ENCODE measurements around the gene EFCAB6. TPM values are rescaled to one million over a fixed set of nuclear protein-coding genes. Genes with fewer than 3 reads are reported as not detected.

EFCAB6 gene
- total RNA-seq, 1 experiment from 2014 or later, result 0.52 TPM

DNA sequence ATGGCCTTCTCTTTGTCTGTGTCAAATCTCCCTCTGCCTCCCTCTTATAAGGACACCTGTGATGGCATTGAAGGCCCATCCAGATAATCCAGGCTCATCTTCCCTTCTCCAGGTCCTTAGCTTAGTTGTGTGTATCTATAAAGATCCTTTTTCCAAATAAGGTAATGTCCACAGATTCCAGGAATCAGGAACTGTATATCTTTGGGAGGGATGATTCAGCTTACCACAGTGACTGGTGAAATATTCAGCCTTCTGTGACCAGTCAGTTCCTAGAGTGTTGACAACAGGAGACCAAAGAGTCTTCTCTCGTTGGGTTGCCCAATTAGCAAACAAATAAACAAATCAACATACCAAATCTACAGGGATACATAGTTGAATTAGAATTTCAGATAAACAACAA lies 224.5 kb downstream of the EFCAB6 start:
- H3K36me3 ChIP-seq (ENCODE audit: control insufficient read depth in 1 of 2, insufficient read depth in 2 of 2, low read length in 2 of 2), result no peaks in the 10 kb centered on the region
- no peaks in the 10 kb centered on the region for H3K79me2 ChIP-seq (ENCODE audit: insufficient read depth, low read length)
- H3K4me1 ChIP-seq (ENCODE audit: control insufficient read depth in 1 of 2, insufficient read depth in 2 of 2, low read length in 2 of 2), result no peaks in the 10 kb centered on the region
- no peaks in the 10 kb centered on the region for H4K20me1 ChIP-seq (ENCODE audit: insufficient read depth)
- no peaks in the 10 kb centered on the region for H3K9me3 ChIP-seq (ENCODE audit: control insufficient read depth in 1 of 2, insufficient read depth in 1 of 2, low read depth in 1 of 2, low read length in 2 of 2)
- POLR2A ChIA-PET, result no interaction called here
- ATAC-seq (no peak), DNase-seq (ENCODE audit: low read depth, low spot score) (no peak)
- H3K4me2 ChIP-seq (ENCODE audit: low read length), result no peak overlapping the region
- H3K27me3 ChIP-seq (ENCODE audit: insufficient read depth, low read length), result peaks cover 52% of the 10 kb centered on the region
- no peaks in the 10 kb centered on the region for H3K9me2 ChIP-seq (ENCODE audit: insufficient read depth)
- RAD21 ChIA-PET (ENCODE audit: low non-redundant PET in 1 of 2, low total read pairs in 2 of 2, uncharacterized antibody in 2 of 2, unreplicated experiment in 2 of 2), result no interaction called here
- H3K27ac ChIP-seq (ENCODE audit: low read depth, low read length), result no peak overlapping the region
- H3K4me3 ChIP-seq (replicated peaks in 1 of 2; ENCODE audit: low read depth in 1 of 2, low read length in 2 of 2), result no peak overlapping the region
- no peak overlapping the region for H2AFZ ChIP-seq (ENCODE audit: low read depth, low read length, poor library complexity, severe bottlenecking)
- CTCF ChIA-PET, result no interaction called here
- intact Hi-C loops (cut with micrococcal nuclease), result no loop called here
- BruUV-seq (replicated peaks), result no TSS peak
- no peak overlapping the region for H3K9ac ChIP-seq (ENCODE audit: low read length)
- no peak for TF ChIP-seq CEBPB (IDR thresholded peaks at IDR 0.05; ENCODE audit: low read depth)
- TF ChIP-seq SRF (IDR thresholded peaks at IDR 0.05; ENCODE audit: low read depth), result 0 out of 2 replicates have a peak, but pooled peaks have one; percentile 14

GRCh38 chr22:43583501-43583900 lies 228.6 kb downstream of the EFCAB6 start:
- no TSS peak for BruUV-seq (replicated peaks)
- Histone ChIP-seq H3K9ac (ENCODE audit: low read length) (no peak overlapping the region), H3K4me2 (ENCODE audit: low read length) (no peak overlapping the region), H3K9me3 (ENCODE audit: control insufficient read depth in 1 of 2, insufficient read depth in 1 of 2, low read depth in 1 of 2, low read length in 2 of 2) (no peaks in the 10 kb centered on the region), H2AFZ (ENCODE audit: low read depth, low read length, poor library complexity, severe bottlenecking) (no peak overlapping the region), H3K36me3 (ENCODE audit: control insufficient read depth in 1 of 2, insufficient read depth in 2 of 2, low read length in 2 of 2) (no peaks in the 10 kb centered on the region), H3K27me3 (ENCODE audit: insufficient read depth, low read length) (peaks cover 65% of the 10 kb centered on the region), H3K4me1 (ENCODE audit: control insufficient read depth in 1 of 2, insufficient read depth in 2 of 2, low read length in 2 of 2) (no peaks in the 10 kb centered on the region), H3K4me3 (replicated peaks in 1 of 2; ENCODE audit: low read depth in 1 of 2, low read length in 2 of 2) (no peak overlapping the region), H3K9me2 (ENCODE audit: insufficient read depth) (no peaks in the 10 kb centered on the region), H3K79me2 (ENCODE audit: insufficient read depth, low read length) (no peaks in the 10 kb centered on the region), H3K27ac (ENCODE audit: low read depth, low read length) (no peak overlapping the region), H4K20me1 (ENCODE audit: insufficient read depth) (no peaks in the 10 kb centered on the region)
- DNase-seq (ENCODE audit: low read depth, low spot score), result no peak
- RAD21 ChIA-PET (ENCODE audit: low non-redundant PET in 1 of 2, low total read pairs in 2 of 2, uncharacterized antibody in 2 of 2, unreplicated experiment in 2 of 2), result no interaction called here
- POLR2A ChIA-PET, result no interaction called here
- CTCF ChIA-PET, result no interaction called here
- ATAC-seq, result no peak
- intact Hi-C loops (cut with micrococcal nuclease), result no loop called here
- TF ChIP-seq SIN3A (IDR thresholded peaks at IDR 0.05; ENCODE audit: low read depth) (no peak), ZFX (IDR thresholded peaks at IDR 0.05) (no peak), RAD21 (IDR thresholded peaks at IDR 0.05; ENCODE audit: low read depth) (no peak), POLR2AphosphoS5 (IDR thresholded peaks at IDR 0.05; ENCODE audit: low read depth, low read length) (no peak), POLR2A (IDR thresholded peaks at IDR 0.05; ENCODE audit: borderline replicate concordance, extremely low read depth, insufficient read depth, insufficient read length) (no peak), TCF7L2 (IDR thresholded peaks at IDR 0.05; ENCODE audit: borderline replicate concordance, extremely low read depth, insufficient read depth, insufficient read length) (no peak), SRF (IDR thresholded peaks at IDR 0.05; ENCODE audit: low read depth) (no peak), FOSL1 (IDR thresholded peaks at IDR 0.05; ENCODE audit: low read depth) (no peak), ELF1 (IDR thresholded peaks at IDR 0.05; ENCODE audit: borderline replicate concordance, low read depth) (no peak), EZH2 (IDR thresholded peaks at IDR 0.05) (no peak), ATF3 (IDR thresholded peaks at IDR 0.05) (no peak), REST (IDR thresholded peaks at IDR 0.05; ENCODE audit: low read depth) (no peak), EZH2phosphoT487 (IDR thresholded peaks at IDR 0.05; ENCODE audit: borderline replicate concordance) (no peak)
- TF ChIP-seq, protein P1, sequence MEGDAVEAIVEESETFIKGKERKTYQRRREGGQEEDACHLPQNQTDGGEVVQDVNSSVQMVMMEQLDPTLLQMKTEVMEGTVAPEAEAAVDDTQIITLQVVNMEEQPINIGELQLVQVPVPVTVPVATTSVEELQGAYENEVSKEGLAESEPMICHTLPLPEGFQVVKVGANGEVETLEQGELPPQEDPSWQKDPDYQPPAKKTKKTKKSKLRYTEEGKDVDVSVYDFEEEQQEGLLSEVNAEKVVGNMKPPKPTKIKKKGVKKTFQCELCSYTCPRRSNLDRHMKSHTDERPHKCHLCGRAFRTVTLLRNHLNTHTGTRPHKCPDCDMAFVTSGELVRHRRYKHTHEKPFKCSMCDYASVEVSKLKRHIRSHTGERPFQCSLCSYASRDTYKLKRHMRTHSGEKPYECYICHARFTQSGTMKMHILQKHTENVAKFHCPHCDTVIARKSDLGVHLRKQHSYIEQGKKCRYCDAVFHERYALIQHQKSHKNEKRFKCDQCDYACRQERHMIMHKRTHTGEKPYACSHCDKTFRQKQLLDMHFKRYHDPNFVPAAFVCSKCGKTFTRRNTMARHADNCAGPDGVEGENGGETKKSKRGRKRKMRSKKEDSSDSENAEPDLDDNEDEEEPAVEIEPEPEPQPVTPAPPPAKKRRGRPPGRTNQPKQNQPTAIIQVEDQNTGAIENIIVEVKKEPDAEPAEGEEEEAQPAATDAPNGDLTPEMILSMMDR (IDR thresholded peaks at IDR 0.05 in 2 of 3, conservative IDR thresholded peaks at IDR 0.05 in 1 of 3; ENCODE audit: borderline replicate concordance in 1 of 3, insufficient read depth in 1 of 3, low read depth in 2 of 3, low read length in 2 of 3), result no peak
